ENCODE results near the gene COL5A2. TPM values are rescaled to one million over a fixed set of nuclear protein-coding genes. Genes with fewer than 3 reads are reported as not detected.

Gene COL5A2
- polyA plus RNA-seq, 1 donor from 2014 or later, result 3.6 TPM

- Histone ChIP-seq H3K27me3 (ENCODE audit: insufficient read depth, low read depth, low read length) (no peaks in the 10 kb centered on the region), H4K20me1 (ENCODE audit: insufficient read depth) (no peaks in the 10 kb centered on the region), H3K79me2 (replicated peaks; ENCODE audit: insufficient read depth, low read length) (no peaks in the 10 kb centered on the region), H3K36me3 (ENCODE audit: insufficient read depth, low read length) (no peaks in the 10 kb centered on the region), H3K4me3 (ENCODE audit: low read length) (no peak overlapping the region), H2AFZ (ENCODE audit: low read depth, low read length) (no peak overlapping the region), H3K27ac (ENCODE audit: low read length) (no peak overlapping the region), H3K9ac (ENCODE audit: low read length) (no peak overlapping the region), H3K4me2 (ENCODE audit: low read length) (no peak overlapping the region), H3K9me3 (ENCODE audit: low read length) (no peaks in the 10 kb centered on the region), H3F3A (ENCODE audit: insufficient read depth, low read length, poor library complexity, severe bottlenecking) (no peaks in the 10 kb centered on the region), H3K9me2 (ENCODE audit: insufficient read depth, low read length) (no peaks in the 10 kb centered on the region)
- TF ChIP-seq EP300 (conservative IDR thresholded peaks at IDR 0.05; ENCODE audit: poor library complexity, severe bottlenecking), result no peak
- TF ChIP-seq REST (IDR thresholded peaks at IDR 0.05; ENCODE audit: borderline replicate concordance), result no peak
- TF ChIP-seq RAD21 (conservative IDR thresholded peaks at IDR 0.05), result no peak
- TF ChIP-seq MXI1 (conservative IDR thresholded peaks at IDR 0.05; ENCODE audit: poor library complexity, severe bottlenecking), result no peak
- no peak for TF ChIP-seq POLR2AphosphoS5 (IDR thresholded peaks at IDR 0.05)
- no peak for TF ChIP-seq EZH2 (IDR thresholded peaks at IDR 0.05; ENCODE audit: borderline replicate concordance, insufficient read depth, low read length, poor library complexity, severe bottlenecking)
- no peak for TF ChIP-seq SMC3 (conservative IDR thresholded peaks at IDR 0.05; ENCODE audit: poor library complexity)
- TF ChIP-seq TAF1 (IDR thresholded peaks at IDR 0.05; ENCODE audit: low read depth), result no peak
- TF ChIP-seq CTCF (IDR thresholded peaks at IDR 0.05; ENCODE audit: poor library complexity, severe bottlenecking), result no peak
These were observed 63.5 kb downstream of the COL5A2 start for GRCh38 chr2:189116087-189116486.

GRCh38 chr2:189115126-189115525 is 64.4 kb downstream of the COL5A2 start:
- TF ChIP-seq RAD21 (conservative IDR thresholded peaks at IDR 0.05) (peak; percentile 26), REST (IDR thresholded peaks at IDR 0.05; ENCODE audit: borderline replicate concordance) (no peak), CTCF (IDR thresholded peaks at IDR 0.05; ENCODE audit: poor library complexity, severe bottlenecking) (peak; percentile 13)
- Histone ChIP-seq H4K20me1 (ENCODE audit: insufficient read depth) (no peaks in the 10 kb centered on the region), H3K9ac (ENCODE audit: low read length) (no peak overlapping the region), H3K9me3 (ENCODE audit: low read length) (no peaks in the 10 kb centered on the region), H3K4me3 (ENCODE audit: low read length) (no peak overlapping the region), H3F3A (ENCODE audit: insufficient read depth, low read length, poor library complexity, severe bottlenecking) (no peaks in the 10 kb centered on the region), H2AFZ (ENCODE audit: low read depth, low read length) (no peak overlapping the region), H3K79me2 (replicated peaks; ENCODE audit: insufficient read depth, low read length) (no peaks in the 10 kb centered on the region), H3K9me2 (ENCODE audit: insufficient read depth, low read length) (no peaks in the 10 kb centered on the region), H3K27me3 (ENCODE audit: insufficient read depth, low read depth, low read length) (no peaks in the 10 kb centered on the region), H3K4me2 (ENCODE audit: low read length) (no peak overlapping the region), H3K36me3 (ENCODE audit: insufficient read depth, low read length) (no peaks in the 10 kb centered on the region), H3K27ac (ENCODE audit: low read length) (no peak overlapping the region)
